Mononuclear cell (primary cell): ENCODE data around the gene DPF3. TPM values are rescaled to one million over a fixed set of nuclear protein-coding genes. Genes with fewer than 3 reads are reported as not detected.
A peak's percentile ranks its signal among the peaks of the same experiment; 100 is the strongest.

ENCODE experiments used
- H3K27me3 ChIP-seq: 2 replicates; pipeline ENCODE4 v1.6.0; 2011; ENCODE audit warnings: low read length, control low read depth; ENCODE audit not compliant: insufficient read depth
- H3K4me1 ChIP-seq: 2 replicates; pipeline ENCODE4 v1.5.1; 2011; ENCODE audit warnings: mild to moderate bottlenecking, low read length, control low read depth; ENCODE audit not compliant: insufficient read depth
- H3K4me3 ChIP-seq: 2 replicates; pipeline ENCODE4 v1.5.1; 2011; ENCODE audit warnings: mild to moderate bottlenecking, low read length, moderate library complexity
- H3K9me3 ChIP-seq: 2 replicates; pipeline ENCODE4 v1.5.1; 2011; ENCODE audit warnings: low read depth, mild to moderate bottlenecking, control low read depth, low read length
- total RNA-seq: library from RNA; depleted of rRNA; stranded (reverse); fragments of >200 nt; gene quantifications from one replicate; pipeline ENCODE4 v1.2.3, GENCODE V29; 2012

Gene DPF3
- total RNA-seq, result 1.3 TPM

- peaks cover 77% of the 10 kb centered on the region for H3K27me3 ChIP-seq
- peak within 1 kb of the TSS; percentile 73 for H3K4me3 ChIP-seq
- no peaks in the 10 kb centered on the region for H3K9me3 ChIP-seq
- peaks cover 26% of the 10 kb centered on the region for H3K4me1 ChIP-seq
Observed at GRCh38 chr14:72893636-72894322, at the start of gene DPF3. TSS of gene DPF3 (minus strand) at chr14:72894101. CDS start at chr14:72894088, 13 bp downstream.

GRCh38 chr14:72942934-72943333, 49.0 kb upstream of the DPF3 start:
- Histone ChIP-seq H3K9me3 (no peaks in the 10 kb centered on the region), H3K27me3 (no peaks in the 10 kb centered on the region)

GRCh38 chr14:72941286-72941985, 47.5 kb upstream of the DPF3 start:
- no peak overlapping the region for H3K4me3 ChIP-seq
- H3K9me3 ChIP-seq, result no peaks in the 10 kb centered on the region
- no peaks in the 10 kb centered on the region for H3K4me1 ChIP-seq
- H3K27me3 ChIP-seq, result no peaks in the 10 kb centered on the region

More at GRCh38 chr14:72942934-72943333, 49.0 kb upstream of the DPF3 start:
- H3K4me3 ChIP-seq, result no peak overlapping the region
- H3K4me1 ChIP-seq, result no peaks in the 10 kb centered on the region

- H3K9me3 ChIP-seq, result no peaks in the 10 kb centered on the region
- H3K4me1 ChIP-seq, result no peaks in the 10 kb centered on the region
- no peaks in the 10 kb centered on the region for H3K27me3 ChIP-seq
- H3K4me3 ChIP-seq, result no peak overlapping the region
Observed at GRCh38 chr14:72939630-72940029, 45.7 kb upstream of the DPF3 start.

- Histone ChIP-seq H3K27me3 (no peaks in the 10 kb centered on the region), H3K4me1 (peaks cover under 1% of the 10 kb centered on the region), H3K9me3 (no peaks in the 10 kb centered on the region), H3K4me3 (no peak overlapping the region)
Observed at GRCh38 chr14:72932893-72933292, 39.0 kb upstream of the DPF3 start.

GRCh38 chr14:72929316-72930080, 35.6 kb upstream of the DPF3 start:
- no peaks in the 10 kb centered on the region for H3K27me3 ChIP-seq

GRCh38 chr14:72928872-72929271, 35.0 kb upstream of the DPF3 start:
- H3K4me3 ChIP-seq, result no peak overlapping the region
- no peaks in the 10 kb centered on the region for H3K27me3 ChIP-seq
- no peaks in the 10 kb centered on the region for H3K9me3 ChIP-seq
- peaks cover 20% of the 10 kb centered on the region for H3K4me1 ChIP-seq

More at GRCh38 chr14:72929316-72930080, 35.6 kb upstream of the DPF3 start:
- no peaks in the 10 kb centered on the region for H3K9me3 ChIP-seq
- peaks cover 20% of the 10 kb centered on the region for H3K4me1 ChIP-seq
- H3K4me3 ChIP-seq, result no peak overlapping the region

- Histone ChIP-seq H3K4me1 (peaks cover 20% of the 10 kb centered on the region), H3K4me3 (peak within 1 kb of the TSS; percentile 63), H3K27me3 (peaks cover under 1% of the 10 kb centered on the region), H3K9me3 (no peaks in the 10 kb centered on the region)
Observed at GRCh38 chr14:72926292-72927028, 32.6 kb upstream of the DPF3 start, which contains the start of gene DCAF4. TSS of gene DCAF4 (plus strand) at chr14:72926464. CDS start at chr14:72937979, 11,515 bp downstream.

GRCh38 chr14:72925815-72926291, 32.0 kb upstream of the DPF3 start:
- Histone ChIP-seq H3K4me3 (peak overlapping the region; percentile 63), H3K9me3 (no peaks in the 10 kb centered on the region), H3K27me3 (peaks cover 6% of the 10 kb centered on the region), H3K4me1 (peaks cover 20% of the 10 kb centered on the region)

- peaks cover 8% of the 10 kb centered on the region for H3K27me3 ChIP-seq
- no peak overlapping the region for H3K4me3 ChIP-seq
Observed at GRCh38 chr14:72925171-72925759, 31.4 kb upstream of the DPF3 start.

GRCh38 chr14:72924337-72924736, 30.4 kb upstream of the DPF3 start:
- Histone ChIP-seq H3K9me3 (no peaks in the 10 kb centered on the region), H3K27me3 (peaks cover 8% of the 10 kb centered on the region), H3K4me1 (peaks cover 20% of the 10 kb centered on the region), H3K4me3 (no peak overlapping the region)

More at GRCh38 chr14:72925171-72925759, 31.4 kb upstream of the DPF3 start:
- peaks cover 20% of the 10 kb centered on the region for H3K4me1 ChIP-seq
- H3K9me3 ChIP-seq, result no peaks in the 10 kb centered on the region

- Histone ChIP-seq H3K4me3 (no peak overlapping the region), H3K27me3 (peaks cover 19% of the 10 kb centered on the region), H3K9me3 (no peaks in the 10 kb centered on the region)
Observed at GRCh38 chr14:72921396-72921795, 27.5 kb upstream of the DPF3 start.

GRCh38 chr14:72920008-72920407, 26.1 kb upstream of the DPF3 start:
- Histone ChIP-seq H3K27me3 (peaks cover 19% of the 10 kb centered on the region), H3K4me1 (no peaks in the 10 kb centered on the region), H3K4me3 (no peak overlapping the region), H3K9me3 (no peaks in the 10 kb centered on the region)

More at GRCh38 chr14:72921396-72921795, 27.5 kb upstream of the DPF3 start:
- peaks cover 5% of the 10 kb centered on the region for H3K4me1 ChIP-seq
